Keratinocyte (primary cell): ENCODE results near the gene CACNG5.

ENCODE experiments used
- CTCF ChIP-seq, 3 experiments: IDR thresholded peaks in 1 of 3; conservative IDR thresholded peaks in 1 of 3; optimal IDR thresholded peaks in 1 of 3; 2 replicates in 2 of 3; 3 replicates in 1 of 3; pipeline versions ENCODE3 to v1.5.1; 2011; ENCODE audit warnings: low read length in 3 of 3, mild to moderate bottlenecking in 3 of 3, moderate library complexity in 2 of 3, control low read depth in 1 of 3, inconsistent platforms in 1 of 3; ENCODE audit not compliant: insufficient read depth in 2 of 3; ENCODE audit errors: extremely low read depth in 1 of 3
- EZH2 ChIP-seq: IDR thresholded peaks from one replicate; pipeline ENCODE4 v1.6.1; 2012; ENCODE audit warnings: inconsistent platforms, mild to moderate bottlenecking, low read length, moderate library complexity

GRCh38 chr17:66803474-66803951, 31.4 kb upstream of the CACNG5 start:
- TF ChIP-seq CTCF (optimal IDR thresholded peaks at IDR 0.05 in 1 of 3, IDR thresholded peaks at IDR 0.05 in 1 of 3, conservative IDR thresholded peaks at IDR 0.05 in 1 of 3; ENCODE audit: extremely low read depth in 1 of 3, insufficient read depth in 2 of 3, low read length in 3 of 3) (no peak), EZH2 (no peak)
